22Rv1 (cell line): ENCODE data around the gene MMP24OS.
"Not testable (repeated sequence)": the region's sequence is repeated elsewhere in the genome, so short reads cannot be mapped to it uniquely, and the experiment has no call there.

Experiments used
- H3K27ac ChIP-seq: fragments of 450-650 bp; 2 replicates; pipeline ENCODE4 v1.5.1; 2017
- CTCF ChIP-seq: fragments of 450-650 bp; IDR thresholded peaks from 2 replicates; pipeline ENCODE4 v1.5.1; 2017; ENCODE audit warnings: mild to moderate bottlenecking
- ZFX ChIP-seq: fragments of 450-650 bp; IDR thresholded peaks from 2 replicates; pipeline ENCODE4 v1.6.1; 2017; ENCODE audit warnings: antibody characterized with exemption, borderline replicate concordance

Gene MMP24OS

GRCh38 chr20:35319871-35320197, 41.9 kb upstream of the MMP24OS start:
- TF ChIP-seq CTCF (no peak), ZFX (no peak)
- H3K27ac ChIP-seq: peak overlapping the region; percentile 74

- no peak for TF ChIP-seq CTCF
- TF ChIP-seq ZFX: no peak
- peak overlapping the region; percentile 74 for H3K27ac ChIP-seq
These were observed 41.4 kb upstream of the MMP24OS start for GRCh38 chr20:35319192-35319870.

DNA sequence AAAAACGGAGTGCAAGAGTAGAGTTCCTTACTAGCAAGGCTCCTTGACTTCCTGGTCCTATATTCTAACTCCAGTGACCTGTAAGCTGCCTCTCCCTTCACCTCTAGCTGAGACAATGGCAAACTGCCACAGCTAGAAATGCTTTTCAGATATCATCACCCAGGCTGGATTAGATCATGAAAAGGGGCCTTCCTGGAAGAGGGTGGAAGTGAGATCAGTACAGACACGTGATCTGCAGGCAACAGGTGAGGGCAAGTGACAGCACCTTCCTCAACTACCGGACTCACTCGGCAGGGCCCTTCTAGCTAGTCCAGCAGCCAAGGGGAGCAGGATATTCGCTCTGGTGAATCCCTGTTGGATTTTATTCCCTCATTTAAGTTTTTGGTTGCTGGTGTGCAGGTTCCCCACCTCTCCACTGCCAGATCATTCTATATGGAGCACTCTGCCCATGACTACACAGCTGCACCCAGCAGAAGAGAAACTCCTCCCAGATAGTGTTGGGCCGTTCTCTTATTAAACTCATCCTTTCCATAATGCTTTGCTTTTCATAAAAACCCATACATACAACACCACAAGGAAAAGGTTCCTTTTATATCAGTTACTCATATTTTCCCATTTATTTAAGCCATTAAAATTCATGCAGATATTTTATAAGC, 40.7 kb upstream of the MMP24OS start:
- TF ChIP-seq ZFX: no peak
- TF ChIP-seq CTCF: no peak

GRCh38 chr20:35317416-35318210, 39.7 kb upstream of the MMP24OS start:
- no peak for TF ChIP-seq CTCF
- TF ChIP-seq ZFX: no peak
- peak overlapping the region; percentile 74 for H3K27ac ChIP-seq

More for the DNA sequence above, 40.7 kb upstream of the MMP24OS start:
- H3K27ac ChIP-seq: peak overlapping the region; percentile 74

DNA sequence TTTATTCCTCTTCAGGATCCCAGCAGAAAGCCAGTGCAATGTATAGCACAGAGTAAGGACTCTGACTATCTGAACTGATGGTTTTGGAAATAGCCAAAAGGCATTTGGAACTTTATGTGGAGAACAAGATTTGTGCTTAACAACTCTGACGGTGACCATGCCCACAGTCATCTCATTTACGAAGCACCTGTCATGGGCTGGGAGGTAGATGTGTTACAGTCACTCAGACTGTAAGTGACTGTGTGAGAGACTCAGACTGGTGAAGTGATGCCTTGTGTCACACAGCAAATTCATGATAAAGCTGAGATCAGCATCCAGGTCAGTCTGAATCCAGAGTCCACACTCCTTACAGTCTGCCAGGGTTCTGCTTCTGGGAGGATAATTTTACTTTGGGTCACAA, 38.2 kb upstream of the MMP24OS start:
- TF ChIP-seq CTCF (no peak), ZFX (no peak)
- H3K27ac ChIP-seq: no peak overlapping the region

GRCh38 chr20:35315632-35316020, 37.7 kb upstream of the MMP24OS start:
- H3K27ac ChIP-seq: not testable (repeated sequence)

DNA sequence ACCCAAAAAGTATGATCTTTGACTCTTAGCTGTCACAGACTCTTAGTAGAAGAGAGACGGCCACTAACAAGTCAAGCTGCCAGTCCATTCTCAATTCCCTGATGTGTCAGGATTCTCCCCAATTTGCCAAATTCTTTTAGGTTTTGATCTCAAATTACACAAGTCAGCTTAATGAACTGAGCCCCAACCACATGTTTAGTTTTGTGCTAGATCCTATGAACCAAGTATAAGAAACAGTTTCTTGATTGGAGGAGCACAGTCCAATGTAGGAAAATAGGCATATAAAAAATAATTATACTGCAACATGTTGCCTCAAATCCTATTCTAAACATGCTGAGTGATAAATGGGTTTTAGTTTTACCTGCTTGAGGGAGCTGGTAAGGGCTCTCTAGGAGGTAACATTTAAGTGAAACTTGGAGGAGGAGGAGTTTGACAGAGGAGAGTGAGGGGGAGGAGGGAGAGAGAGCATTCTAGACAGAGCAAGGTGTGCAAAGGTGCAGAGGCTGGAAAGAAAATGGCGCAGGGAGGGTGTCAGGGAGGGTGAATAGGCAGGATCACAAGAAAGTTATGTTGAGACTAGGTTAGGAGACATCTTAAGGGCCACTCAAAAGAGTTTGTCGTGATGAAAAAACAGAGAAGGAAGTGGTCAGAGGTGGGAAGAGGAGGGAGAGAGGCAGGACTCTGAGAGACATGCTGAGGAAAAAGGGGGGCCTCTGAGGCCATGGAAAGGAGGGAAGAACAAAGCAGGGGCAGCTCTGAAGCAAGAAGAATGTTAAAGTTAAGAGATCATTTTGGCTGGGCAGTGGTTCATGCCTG, 37.1 kb upstream of the MMP24OS start:
- TF ChIP-seq CTCF (no peak), ZFX (no peak)
- H3K27ac ChIP-seq: no peak overlapping the region
